Calu3 (cell line): Measurements from ENCODE around the gene FUBP3. TPM values are rescaled to one million over a fixed set of nuclear protein-coding genes. Genes with fewer than 3 reads are reported as not detected.

ENCODE experiments used
- BruUV-seq: library from RNA; stranded (reverse); fragments of 400-500 nt; replicated peaks from 2 replicates; lab custom pipeline; 2021; lab: Mats Ljungman, UMichigan
- CTCF ChIA-PET: fragments of 300-600 bp; sonication (Branson Sonifier 250); formaldehyde crosslinking; loops from one replicate; lab custom pipeline; 2022; ENCODE audit warnings: antibody characterized with exemption; lab: Charles Lee
- DNase-seq: peaks from one replicate; pipeline ENCODE4 v3.0.0; 2022
- H3K27ac Mint-ChIP-seq: one replicate; pipeline ENCODE4 v1.8.0; 2022; ENCODE audit warnings: mixed read lengths; ENCODE audit not compliant: unreplicated experiment
- H3K27me3 Mint-ChIP-seq: one replicate; pipeline ENCODE4 v1.8.0; 2022; ENCODE audit warnings: mixed read lengths; ENCODE audit not compliant: unreplicated experiment
- H3K36me3 Mint-ChIP-seq: one replicate; pipeline ENCODE4 v1.8.0; 2022; ENCODE audit warnings: mild to moderate bottlenecking, moderate library complexity, mixed read lengths; ENCODE audit not compliant: insufficient read depth, unreplicated experiment
- H3K4me1 Mint-ChIP-seq: one replicate; pipeline ENCODE4 v1.8.0; 2022; ENCODE audit warnings: mild to moderate bottlenecking, low read depth, mixed read lengths; ENCODE audit not compliant: unreplicated experiment
- H3K4me3 Mint-ChIP-seq: one replicate; pipeline ENCODE4 v1.8.0; 2022; ENCODE audit warnings: mild to moderate bottlenecking, low read depth, moderate library complexity, mixed read lengths; ENCODE audit not compliant: unreplicated experiment
- H3K9me3 Mint-ChIP-seq: one replicate; pipeline ENCODE4 v1.8.0; 2022; ENCODE audit warnings: low read depth, mixed read lengths; ENCODE audit not compliant: unreplicated experiment
- CTCF ChIP-seq: fragments of 200-600 bp; IDR thresholded peaks from one replicate; pipeline ENCODE4 v1.8.0; 2022; ENCODE audit warnings: antibody characterized with exemption; ENCODE audit not compliant: unreplicated experiment
- intact Hi-C: fragments of 100-400 bp; cut with micrococcal nuclease; formaldehyde crosslinking; loops from one replicate; pipeline ENCODE4 v1.10.0; 2022; ENCODE audit not compliant: unreplicated experiment
- total RNA-seq: library from RNA; stranded (reverse); gene quantifications from 2 replicates; pipeline ENCODE4 v1.2.3, GENCODE V29; 2022

Gene FUBP3
- total RNA-seq, 1 experiment from 2014 or later, result 51.0 TPM

DNA sequence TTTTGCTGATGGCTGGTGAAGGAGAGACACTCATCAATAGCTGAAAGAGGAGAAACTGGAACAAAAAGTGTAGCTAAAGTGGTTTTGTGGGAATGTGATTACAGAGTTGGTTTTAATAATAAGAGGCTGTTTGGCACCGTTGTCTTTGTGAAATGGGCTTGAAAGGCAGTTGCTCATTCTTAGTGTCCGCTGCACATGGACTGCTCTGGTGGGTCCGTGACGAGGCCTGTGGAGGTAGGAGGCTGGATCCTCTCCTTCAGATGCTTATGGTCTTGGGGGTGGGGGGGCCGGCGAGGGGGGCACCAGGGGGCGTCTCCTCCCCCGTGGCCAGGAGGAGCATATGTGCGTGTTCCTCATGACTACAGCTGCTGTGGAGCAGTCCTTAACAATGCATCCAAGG lies 29.8 kb downstream of the FUBP3 start:
- no peaks in the 10 kb centered on the region for H3K4me1 Mint-ChIP-seq
- H3K4me3 Mint-ChIP-seq, result no peak overlapping the region
- no peak for DNase-seq
- H3K27ac Mint-ChIP-seq, result no peak overlapping the region
- peaks cover 16% of the 10 kb centered on the region for H3K36me3 Mint-ChIP-seq
- no peaks in the 10 kb centered on the region for H3K9me3 Mint-ChIP-seq
- no peak for TF ChIP-seq CTCF
- H3K27me3 Mint-ChIP-seq, result no peaks in the 10 kb centered on the region
- CTCF ChIA-PET, result no interaction called here
- intact Hi-C loops, result no loop called here
- BruUV-seq, result no TSS peak

DNA sequence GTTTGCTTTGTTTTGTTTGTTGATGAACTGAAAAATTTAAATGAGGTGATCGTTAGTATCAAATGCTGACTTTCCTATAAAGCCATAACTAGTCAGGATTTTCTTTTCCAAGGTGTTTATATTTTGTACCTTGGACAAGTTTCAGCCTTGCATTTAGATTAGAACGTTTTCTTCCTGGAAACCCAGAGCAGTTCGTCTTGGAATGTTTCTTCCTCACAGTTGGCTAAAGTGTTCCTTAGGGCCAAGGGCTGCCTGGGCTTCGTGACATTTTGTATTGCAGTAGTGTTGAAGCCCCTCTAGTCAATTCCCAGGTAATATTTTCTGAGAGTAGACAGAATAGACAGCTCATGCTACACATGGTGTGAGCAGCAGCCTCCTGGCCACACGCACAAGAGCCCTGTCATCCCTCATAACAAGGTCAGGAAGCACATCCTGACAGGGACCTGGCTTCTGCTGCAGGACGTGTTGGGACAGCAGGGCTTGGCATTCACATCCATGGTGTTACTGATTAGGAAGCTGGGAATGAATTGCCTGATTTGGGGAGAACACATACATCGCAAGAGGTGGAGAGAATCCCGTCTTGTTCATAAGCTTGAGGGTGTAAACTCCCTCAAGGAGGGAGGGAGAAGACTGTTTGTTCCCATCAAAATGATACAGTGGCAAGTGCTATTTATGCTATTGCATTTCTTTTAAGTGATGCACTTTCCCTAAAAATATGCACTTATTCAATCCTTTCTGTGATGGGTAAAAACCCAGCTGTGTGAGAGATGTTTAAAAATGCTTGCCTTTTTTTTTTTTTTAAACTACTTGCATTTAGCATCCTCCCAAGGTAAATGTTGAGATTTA lies 31.7 kb downstream of the FUBP3 start:
- CTCF ChIA-PET, result no interaction called here
- BruUV-seq, result no TSS peak
- Mint-ChIP-seq H3K4me3 (no peak overlapping the region), H3K4me1 (no peaks in the 10 kb centered on the region), H3K9me3 (no peaks in the 10 kb centered on the region), H3K27ac (no peak overlapping the region), H3K27me3 (no peaks in the 10 kb centered on the region), H3K36me3 (peaks cover 13% of the 10 kb centered on the region)
- no peak for DNase-seq
- intact Hi-C loops, result no loop called here
- no peak for TF ChIP-seq CTCF

- CTCF ChIA-PET, result interaction anchor here (0.5 kb wide), 1 partner anchor 78 kb away, joined by 4 read pairs; no protein-coding TSS in a partner anchor
- Mint-ChIP-seq H3K27me3 (no peaks in the 10 kb centered on the region), H3K9me3 (no peaks in the 10 kb centered on the region), H3K4me1 (no peaks in the 10 kb centered on the region), H3K36me3 (peaks cover 15% of the 10 kb centered on the region), H3K27ac (no peak overlapping the region), H3K4me3 (no peak overlapping the region)
- TF ChIP-seq CTCF, result no peak
- DNase-seq, result no peak
- intact Hi-C loops, result no loop called here
- BruUV-seq, result no TSS peak
Observed at GRCh38 chr9:130616451-130616850, 37.1 kb downstream of the FUBP3 start.

GRCh38 chr9:130623466-130623865 lies 44.1 kb downstream of the FUBP3 start:
- Mint-ChIP-seq H3K4me1 (no peaks in the 10 kb centered on the region), H3K27me3 (no peaks in the 10 kb centered on the region), H3K4me3 (no peak overlapping the region), H3K36me3 (peaks cover 34% of the 10 kb centered on the region), H3K27ac (no peak overlapping the region), H3K9me3 (no peaks in the 10 kb centered on the region)
- DNase-seq, result no peak
- CTCF ChIA-PET, result no interaction called here
- intact Hi-C loops, result no loop called here
- TF ChIP-seq CTCF, result no peak
- BruUV-seq, result no TSS peak
